OCI-LY7 (cell line): ENCODE data around the gene MRPS33.

Experiments used
- EZH2phosphoT487 ChIP-seq: fragments of 200-600 bp; sonication (generic); IDR thresholded peaks from 2 replicates; pipeline ENCODE4 v1.6.1; 2018; ENCODE audit warnings: low read depth, borderline replicate concordance, mild to moderate bottlenecking, mixed run types, antibody characterized with exemption, low read length, moderate library complexity, mixed read lengths
- TF ChIP-seq, protein P1 (sequence below): fragments of 200-600 bp; sonication (generic); conservative IDR thresholded peaks from 2 replicates; pipeline ENCODE4 v1.5.1; 2014; ENCODE audit warnings: mild to moderate bottlenecking, antibody characterized with exemption, low read length, moderate library complexity, mixed read lengths

DNA sequence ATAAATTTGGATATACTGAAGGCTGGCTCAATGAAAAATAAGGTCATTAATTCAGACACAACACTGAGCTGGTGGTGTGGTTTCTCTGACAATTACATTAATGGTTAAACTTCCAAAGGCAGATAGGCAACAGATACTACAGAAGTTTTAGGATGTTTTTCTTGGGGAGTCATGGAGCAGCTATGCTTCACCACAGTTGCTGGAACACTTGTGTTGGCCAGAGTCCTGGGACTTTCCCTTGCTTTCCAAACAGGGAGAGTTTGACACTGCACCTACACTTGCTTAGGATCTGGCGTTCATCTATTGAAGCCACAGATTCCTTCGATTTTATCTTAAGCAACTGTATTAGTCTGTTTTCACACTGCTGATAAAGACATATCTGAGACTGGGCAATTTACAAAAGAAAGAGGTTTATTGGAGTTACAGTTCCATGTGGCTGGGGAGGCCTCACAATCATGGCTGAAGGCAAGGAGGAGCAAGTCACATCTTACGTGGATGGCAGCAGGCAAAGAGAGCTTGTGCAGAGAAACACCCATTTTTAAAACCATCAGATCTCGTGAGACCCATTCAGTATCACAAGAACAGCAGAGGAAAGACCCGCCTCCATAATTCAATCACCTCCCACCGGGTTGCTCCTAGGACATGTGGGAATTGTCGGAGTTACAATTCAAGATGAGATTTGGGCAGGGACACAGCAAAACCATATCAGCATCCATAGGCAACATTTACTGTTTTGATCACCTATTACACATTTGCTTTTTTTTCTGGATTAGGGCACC is 31.3 kb upstream of the MRPS33 start:
- TF ChIP-seq, protein P1, sequence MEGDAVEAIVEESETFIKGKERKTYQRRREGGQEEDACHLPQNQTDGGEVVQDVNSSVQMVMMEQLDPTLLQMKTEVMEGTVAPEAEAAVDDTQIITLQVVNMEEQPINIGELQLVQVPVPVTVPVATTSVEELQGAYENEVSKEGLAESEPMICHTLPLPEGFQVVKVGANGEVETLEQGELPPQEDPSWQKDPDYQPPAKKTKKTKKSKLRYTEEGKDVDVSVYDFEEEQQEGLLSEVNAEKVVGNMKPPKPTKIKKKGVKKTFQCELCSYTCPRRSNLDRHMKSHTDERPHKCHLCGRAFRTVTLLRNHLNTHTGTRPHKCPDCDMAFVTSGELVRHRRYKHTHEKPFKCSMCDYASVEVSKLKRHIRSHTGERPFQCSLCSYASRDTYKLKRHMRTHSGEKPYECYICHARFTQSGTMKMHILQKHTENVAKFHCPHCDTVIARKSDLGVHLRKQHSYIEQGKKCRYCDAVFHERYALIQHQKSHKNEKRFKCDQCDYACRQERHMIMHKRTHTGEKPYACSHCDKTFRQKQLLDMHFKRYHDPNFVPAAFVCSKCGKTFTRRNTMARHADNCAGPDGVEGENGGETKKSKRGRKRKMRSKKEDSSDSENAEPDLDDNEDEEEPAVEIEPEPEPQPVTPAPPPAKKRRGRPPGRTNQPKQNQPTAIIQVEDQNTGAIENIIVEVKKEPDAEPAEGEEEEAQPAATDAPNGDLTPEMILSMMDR, result no peak
- no peak for TF ChIP-seq EZH2phosphoT487
